LNCAP (cell line): ENCODE results near the gene RIBC2.

Source experiments
- TF ChIP-seq, protein P1 (sequence below): fragments of 450-650 bp; IDR thresholded peaks from 2 replicates; pipeline ENCODE4 v1.5.1; 2017; ENCODE audit warnings: mild to moderate bottlenecking

RIBC2 gene

DNA sequence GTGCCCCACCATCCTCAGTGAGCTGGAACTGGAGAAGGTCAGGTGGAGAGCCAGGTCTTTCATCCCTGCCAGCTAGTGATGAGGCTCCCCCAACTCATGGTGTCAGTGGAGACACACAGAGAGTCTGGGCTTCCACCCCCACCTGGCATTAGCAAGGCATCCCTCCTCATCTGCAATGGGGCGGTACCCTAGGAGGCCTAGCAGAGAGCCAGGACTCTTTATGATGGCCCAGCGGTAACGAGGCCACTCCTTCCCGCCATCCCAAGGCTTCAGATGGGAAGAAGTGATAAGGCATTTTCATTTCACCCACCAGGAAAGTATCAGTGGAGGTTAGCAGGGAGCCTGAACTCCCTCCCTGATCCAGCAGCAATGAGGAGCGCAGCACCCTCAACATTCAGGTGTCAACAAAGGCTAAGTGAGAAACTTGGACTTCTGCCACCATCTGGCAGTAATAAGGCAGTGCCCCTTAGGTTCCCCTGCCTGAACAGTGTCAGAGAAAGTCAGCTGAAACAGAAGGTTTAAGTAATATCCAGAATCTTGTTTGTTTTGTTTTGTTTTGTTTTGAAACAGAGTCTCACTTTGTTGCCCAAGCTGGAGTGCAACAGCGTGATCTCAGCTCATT lies 48.7 kb downstream of the RIBC2 start:
- TF ChIP-seq, protein P1, sequence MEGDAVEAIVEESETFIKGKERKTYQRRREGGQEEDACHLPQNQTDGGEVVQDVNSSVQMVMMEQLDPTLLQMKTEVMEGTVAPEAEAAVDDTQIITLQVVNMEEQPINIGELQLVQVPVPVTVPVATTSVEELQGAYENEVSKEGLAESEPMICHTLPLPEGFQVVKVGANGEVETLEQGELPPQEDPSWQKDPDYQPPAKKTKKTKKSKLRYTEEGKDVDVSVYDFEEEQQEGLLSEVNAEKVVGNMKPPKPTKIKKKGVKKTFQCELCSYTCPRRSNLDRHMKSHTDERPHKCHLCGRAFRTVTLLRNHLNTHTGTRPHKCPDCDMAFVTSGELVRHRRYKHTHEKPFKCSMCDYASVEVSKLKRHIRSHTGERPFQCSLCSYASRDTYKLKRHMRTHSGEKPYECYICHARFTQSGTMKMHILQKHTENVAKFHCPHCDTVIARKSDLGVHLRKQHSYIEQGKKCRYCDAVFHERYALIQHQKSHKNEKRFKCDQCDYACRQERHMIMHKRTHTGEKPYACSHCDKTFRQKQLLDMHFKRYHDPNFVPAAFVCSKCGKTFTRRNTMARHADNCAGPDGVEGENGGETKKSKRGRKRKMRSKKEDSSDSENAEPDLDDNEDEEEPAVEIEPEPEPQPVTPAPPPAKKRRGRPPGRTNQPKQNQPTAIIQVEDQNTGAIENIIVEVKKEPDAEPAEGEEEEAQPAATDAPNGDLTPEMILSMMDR: no peak

DNA sequence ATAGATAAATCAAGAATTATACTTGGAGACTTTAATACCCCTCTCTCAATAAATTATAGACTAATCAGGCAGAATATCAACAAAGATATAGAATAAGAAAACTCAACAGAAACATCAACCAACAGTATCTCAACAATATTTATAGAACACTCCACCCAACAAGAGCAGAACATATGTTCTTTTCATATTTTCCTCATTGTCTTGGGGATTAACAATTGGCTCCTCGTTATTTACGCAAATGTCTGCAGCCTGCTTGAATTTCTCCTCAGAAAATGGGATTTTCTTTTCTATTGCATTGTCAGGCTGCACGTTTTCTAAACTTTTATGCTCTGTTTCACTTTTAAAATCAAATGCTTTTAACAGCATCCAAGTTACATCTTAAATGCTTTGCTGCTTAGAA lies 52.1 kb downstream of the RIBC2 start:
- TF ChIP-seq, protein P1: no peak

DNA sequence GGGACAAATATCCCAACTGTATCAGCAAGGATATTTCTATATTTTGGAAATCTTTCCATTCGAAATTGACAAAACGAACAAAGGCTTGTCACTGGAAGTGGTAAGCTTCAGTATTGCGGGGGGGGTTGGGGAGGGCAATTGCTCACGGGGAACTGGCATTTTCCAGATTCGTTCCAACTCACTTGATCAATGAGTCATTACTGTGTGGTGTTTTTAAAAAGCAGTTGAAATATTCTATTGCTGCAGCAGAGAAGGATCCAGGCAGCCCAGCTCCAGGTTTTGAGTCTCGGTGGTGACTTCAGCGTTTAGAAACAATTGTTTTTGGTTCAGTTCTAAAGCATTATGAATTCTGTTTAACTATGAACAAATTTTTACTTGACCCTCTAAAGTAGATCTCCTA lies 55.4 kb downstream of the RIBC2 start:
- TF ChIP-seq, protein P1: no peak

DNA sequence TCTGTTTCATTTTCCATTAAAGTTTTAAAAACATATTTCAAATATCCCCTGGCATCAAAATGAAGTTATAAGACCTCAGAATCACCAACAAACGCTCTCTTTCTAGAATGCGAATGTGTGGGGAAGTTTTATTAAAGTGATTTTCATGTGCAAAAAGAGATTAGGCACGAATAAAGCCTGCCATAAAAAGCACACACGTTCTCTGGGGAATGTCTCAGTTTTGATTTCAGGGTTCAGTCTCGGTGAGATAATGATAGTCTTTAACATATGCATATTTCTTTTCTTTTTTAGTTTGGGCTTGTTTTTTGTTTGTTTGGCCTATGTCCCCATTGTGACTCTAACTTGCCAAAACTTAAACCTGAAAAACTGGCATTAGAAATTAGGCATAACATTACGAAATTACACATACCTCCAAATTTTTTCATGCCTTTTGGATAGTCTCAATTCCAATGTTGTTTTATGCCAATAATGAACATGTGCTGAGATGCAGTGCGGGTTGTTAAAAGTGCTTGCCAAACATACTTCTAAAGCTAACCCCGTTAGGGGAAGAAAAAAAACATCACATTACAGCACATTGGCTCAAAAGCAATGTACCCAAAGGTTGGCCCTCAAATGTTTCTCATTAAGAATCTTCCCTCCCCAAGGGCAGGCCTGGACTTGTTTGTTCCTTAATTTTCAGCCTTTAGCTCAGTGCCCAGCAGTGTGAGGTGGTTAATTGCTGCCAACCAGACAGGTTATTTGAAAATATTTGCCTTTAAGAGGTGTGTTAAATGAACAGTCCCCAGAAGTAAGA lies 56.0 kb downstream of the RIBC2 start:
- TF ChIP-seq, protein P1: no peak

DNA sequence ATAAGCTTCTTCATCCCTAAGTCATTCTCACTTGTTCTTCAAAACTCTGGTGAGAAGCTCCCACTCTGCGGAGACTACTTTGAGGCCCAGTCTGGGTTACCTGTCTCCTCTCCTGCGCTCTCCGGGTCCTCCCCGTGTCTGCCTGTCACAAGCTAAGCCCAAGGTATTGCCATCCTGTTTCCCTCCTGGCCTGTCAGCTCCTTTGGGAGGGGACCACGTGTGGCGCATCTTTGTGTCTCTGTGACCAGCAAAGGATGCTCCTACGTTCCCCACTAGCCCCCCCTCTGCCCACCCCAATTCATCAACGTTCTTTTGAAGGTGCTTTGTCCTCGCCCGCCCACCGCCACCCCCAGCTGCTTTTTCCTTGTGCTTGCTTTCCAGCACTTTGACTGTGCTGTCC lies 57.4 kb downstream of the RIBC2 start:
- TF ChIP-seq, protein P1: no peak

DNA sequence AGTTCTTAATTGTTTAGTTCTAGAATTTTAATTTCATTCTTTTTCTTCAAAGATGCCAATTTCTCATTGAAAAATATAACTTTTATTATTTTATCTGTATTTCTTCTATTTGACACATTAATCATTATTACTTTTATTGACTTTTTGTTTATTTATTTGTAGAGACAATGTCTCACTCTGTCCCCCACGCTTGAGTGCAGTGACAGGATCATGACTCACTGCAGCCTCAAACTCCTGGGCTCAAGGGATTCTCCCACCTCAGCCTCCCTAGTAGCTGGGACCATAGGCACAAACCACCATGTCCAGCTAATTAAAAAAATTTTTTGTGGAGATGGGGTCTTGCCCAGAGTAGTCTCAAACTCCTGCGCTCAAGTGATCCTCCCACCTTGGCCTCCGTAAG lies 58.9 kb downstream of the RIBC2 start:
- TF ChIP-seq, protein P1: no peak

DNA sequence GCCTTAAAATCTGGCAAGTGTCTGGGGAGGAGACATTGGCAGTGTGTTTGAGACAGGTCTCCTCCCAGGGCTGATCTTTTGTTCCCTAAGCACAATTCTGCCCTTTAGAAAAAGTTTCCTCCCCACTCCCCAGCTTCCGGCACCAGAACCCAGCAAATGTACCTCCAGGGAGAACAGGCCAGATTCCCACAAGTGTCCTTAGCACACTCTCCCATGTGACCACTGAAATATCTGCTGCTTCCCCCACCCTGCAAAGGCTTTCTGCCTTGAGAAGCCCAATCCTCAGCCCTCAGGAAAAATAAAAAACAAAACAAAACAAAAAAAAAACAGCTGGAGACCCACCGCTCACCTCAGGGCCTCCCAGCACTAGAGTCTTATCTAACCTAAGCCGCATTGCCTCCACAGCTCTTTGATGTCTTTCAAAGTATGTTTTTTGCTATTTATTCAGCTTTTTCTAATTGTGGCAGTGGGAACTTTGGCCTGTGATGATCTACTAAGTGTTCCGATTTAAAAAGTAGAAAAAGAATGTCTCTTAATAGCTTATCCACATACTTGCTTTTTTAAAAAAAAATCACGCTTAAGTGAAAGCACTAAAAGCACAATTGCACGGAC lies 60.2 kb downstream of the RIBC2 start:
- TF ChIP-seq, protein P1: no peak
